Dendritic cell treated with granulocyte-macrophage colony-stimulating factor and Interleukin-4, amounts not matched to agents 40 ng/mL and 50 ng/mL, for 4 days (primary cell): Measurements from ENCODE around the gene PEAR1.
A peak's percentile ranks its signal among the peaks of the same experiment; 100 is the strongest.

Source experiments
- H3K27ac Mint-ChIP-seq: one replicate; pipeline ENCODE4 v1.8.0; 2022; ENCODE audit warnings: mild to moderate bottlenecking, mixed read lengths
- H3K27me3 Mint-ChIP-seq: one replicate; pipeline ENCODE4 v1.8.0; 2022; ENCODE audit warnings: mild to moderate bottlenecking, mixed read lengths
- H3K36me3 Mint-ChIP-seq: one replicate; pipeline ENCODE4 v1.8.0; 2022; ENCODE audit warnings: low read depth, mixed read lengths
- H3K4me1 Mint-ChIP-seq: one replicate; pipeline ENCODE4 v1.8.0; 2022; ENCODE audit warnings: low read depth, mixed read lengths
- H3K4me3 Mint-ChIP-seq: one replicate; pipeline ENCODE4 v1.8.0; 2022; ENCODE audit warnings: mild to moderate bottlenecking, moderate library complexity, mixed read lengths
- H3K9me3 Mint-ChIP-seq: one replicate; pipeline ENCODE4 v1.8.0; 2022; ENCODE audit warnings: mixed read lengths
- intact Hi-C: fragments of 100-400 bp; cut with micrococcal nuclease; formaldehyde crosslinking; loops from one replicate; pipeline ENCODE4 v1.15.0; 2022

PEAR1 gene, protein sequence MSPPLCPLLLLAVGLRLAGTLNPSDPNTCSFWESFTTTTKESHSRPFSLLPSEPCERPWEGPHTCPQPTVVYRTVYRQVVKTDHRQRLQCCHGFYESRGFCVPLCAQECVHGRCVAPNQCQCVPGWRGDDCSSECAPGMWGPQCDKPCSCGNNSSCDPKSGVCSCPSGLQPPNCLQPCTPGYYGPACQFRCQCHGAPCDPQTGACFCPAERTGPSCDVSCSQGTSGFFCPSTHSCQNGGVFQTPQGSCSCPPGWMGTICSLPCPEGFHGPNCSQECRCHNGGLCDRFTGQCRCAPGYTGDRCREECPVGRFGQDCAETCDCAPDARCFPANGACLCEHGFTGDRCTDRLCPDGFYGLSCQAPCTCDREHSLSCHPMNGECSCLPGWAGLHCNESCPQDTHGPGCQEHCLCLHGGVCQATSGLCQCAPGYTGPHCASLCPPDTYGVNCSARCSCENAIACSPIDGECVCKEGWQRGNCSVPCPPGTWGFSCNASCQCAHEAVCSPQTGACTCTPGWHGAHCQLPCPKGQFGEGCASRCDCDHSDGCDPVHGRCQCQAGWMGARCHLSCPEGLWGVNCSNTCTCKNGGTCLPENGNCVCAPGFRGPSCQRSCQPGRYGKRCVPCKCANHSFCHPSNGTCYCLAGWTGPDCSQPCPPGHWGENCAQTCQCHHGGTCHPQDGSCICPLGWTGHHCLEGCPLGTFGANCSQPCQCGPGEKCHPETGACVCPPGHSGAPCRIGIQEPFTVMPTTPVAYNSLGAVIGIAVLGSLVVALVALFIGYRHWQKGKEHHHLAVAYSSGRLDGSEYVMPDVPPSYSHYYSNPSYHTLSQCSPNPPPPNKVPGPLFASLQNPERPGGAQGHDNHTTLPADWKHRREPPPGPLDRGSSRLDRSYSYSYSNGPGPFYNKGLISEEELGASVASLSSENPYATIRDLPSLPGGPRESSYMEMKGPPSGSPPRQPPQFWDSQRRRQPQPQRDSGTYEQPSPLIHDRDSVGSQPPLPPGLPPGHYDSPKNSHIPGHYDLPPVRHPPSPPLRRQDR

GRCh38 chr1:156893048-156893953 is at the start of gene PEAR1:
Gene PEAR1 (plus strand): TSS chr1:156893718. CDS start chr1:156903927, 10,209 bp downstream.
- Mint-ChIP-seq H3K4me1 (peaks cover 17% of the 10 kb centered on the region), H3K9me3 (no peaks in the 10 kb centered on the region), H3K36me3 (no peaks in the 10 kb centered on the region), H3K4me3 (peak within 1 kb of the TSS; percentile 60), H3K27ac (no peak within 1 kb of the TSS), H3K27me3 (peaks cover 75% of the 10 kb centered on the region)
- intact Hi-C loops, result no loop called here

GRCh38 chr1:156844102-156844501 is 49.4 kb upstream of the PEAR1 start:
- H3K9me3 Mint-ChIP-seq, result no peaks in the 10 kb centered on the region
- no peak overlapping the region for H3K4me3 Mint-ChIP-seq
- intact Hi-C loops, result no loop called here
- peaks cover 20% of the 10 kb centered on the region for H3K4me1 Mint-ChIP-seq
- peaks cover 92% of the 10 kb centered on the region for H3K27me3 Mint-ChIP-seq
- no peak overlapping the region for H3K27ac Mint-ChIP-seq
- H3K36me3 Mint-ChIP-seq, result no peaks in the 10 kb centered on the region

- H3K27ac Mint-ChIP-seq, result no peak overlapping the region
- peaks cover 92% of the 10 kb centered on the region for H3K27me3 Mint-ChIP-seq
- H3K9me3 Mint-ChIP-seq, result no peaks in the 10 kb centered on the region
- no peaks in the 10 kb centered on the region for H3K36me3 Mint-ChIP-seq
- intact Hi-C loops, result no loop called here
- peaks cover 20% of the 10 kb centered on the region for H3K4me1 Mint-ChIP-seq
- no peak overlapping the region for H3K4me3 Mint-ChIP-seq
Observed at GRCh38 chr1:156844638-156845037, 48.9 kb upstream of the PEAR1 start.

GRCh38 chr1:156845055-156845952 is 48.2 kb upstream of the PEAR1 start:
- Mint-ChIP-seq H3K27ac (no peak overlapping the region), H3K9me3 (no peaks in the 10 kb centered on the region), H3K27me3 (peaks cover 92% of the 10 kb centered on the region), H3K4me1 (peaks cover 20% of the 10 kb centered on the region), H3K4me3 (no peak overlapping the region), H3K36me3 (no peaks in the 10 kb centered on the region)
- intact Hi-C loops, result no loop called here

GRCh38 chr1:156845953-156846545 is 47.5 kb upstream of the PEAR1 start:
- H3K27ac Mint-ChIP-seq, result no peak overlapping the region
- H3K27me3 Mint-ChIP-seq, result peaks cover 85% of the 10 kb centered on the region
- H3K4me1 Mint-ChIP-seq, result peaks cover 20% of the 10 kb centered on the region
- no peaks in the 10 kb centered on the region for H3K9me3 Mint-ChIP-seq
- H3K36me3 Mint-ChIP-seq, result no peaks in the 10 kb centered on the region
- H3K4me3 Mint-ChIP-seq, result no peak overlapping the region
- intact Hi-C loops, result no loop called here

GRCh38 chr1:156846643-156847042 is 46.9 kb upstream of the PEAR1 start:
- H3K36me3 Mint-ChIP-seq, result no peaks in the 10 kb centered on the region
- intact Hi-C loops, result no loop called here
- H3K4me1 Mint-ChIP-seq, result peaks cover 20% of the 10 kb centered on the region
- H3K9me3 Mint-ChIP-seq, result no peaks in the 10 kb centered on the region
- H3K27ac Mint-ChIP-seq, result no peak overlapping the region
- peaks cover 86% of the 10 kb centered on the region for H3K27me3 Mint-ChIP-seq
- no peak overlapping the region for H3K4me3 Mint-ChIP-seq

DNA sequence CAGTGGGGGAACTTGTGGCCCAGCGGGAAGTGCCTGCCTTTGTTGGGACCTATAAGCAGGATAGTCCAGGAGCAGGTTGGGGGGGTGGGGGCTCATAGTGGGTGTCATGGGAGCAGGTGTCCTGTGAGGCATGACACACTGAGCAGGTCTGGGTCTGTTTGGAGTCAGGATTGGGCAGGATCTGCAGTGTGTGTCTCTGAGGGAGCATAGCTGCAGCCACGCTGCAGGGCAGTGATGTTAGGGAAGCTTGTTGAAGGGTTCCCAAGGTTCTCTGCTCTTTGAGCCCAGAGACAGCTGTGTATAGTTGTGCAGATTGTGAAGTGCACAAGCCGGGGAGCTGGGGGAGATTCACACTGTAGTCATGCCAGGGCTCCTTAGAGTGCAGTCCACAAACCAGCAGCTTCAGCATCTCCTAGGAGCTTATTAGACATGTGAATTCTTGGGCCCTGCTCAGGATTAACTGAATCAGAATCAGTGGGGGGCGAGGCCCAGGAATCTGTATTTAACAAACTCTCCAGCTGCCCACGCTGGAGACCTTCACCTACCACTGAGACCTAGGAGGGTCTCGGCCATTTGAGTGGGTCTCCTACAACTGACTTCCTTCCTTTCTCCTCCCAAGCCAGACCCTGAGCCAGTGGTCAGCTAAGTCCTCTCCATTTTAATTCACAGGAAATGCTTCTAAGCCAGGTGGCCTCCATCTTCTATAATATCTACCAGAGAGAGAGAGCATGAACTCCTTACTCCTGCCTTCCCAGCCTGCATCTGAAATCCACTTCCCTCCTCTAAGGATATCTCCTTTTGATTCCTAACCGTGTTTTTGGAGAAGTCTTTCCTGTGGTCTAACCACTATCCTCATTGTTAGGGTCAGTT is 45.7 kb upstream of the PEAR1 start:
- peaks cover 81% of the 10 kb centered on the region for H3K27me3 Mint-ChIP-seq
- intact Hi-C loops, result no loop called here
- no peaks in the 10 kb centered on the region for H3K9me3 Mint-ChIP-seq
- H3K27ac Mint-ChIP-seq, result no peak overlapping the region
- H3K4me1 Mint-ChIP-seq, result peaks cover 17% of the 10 kb centered on the region
- H3K36me3 Mint-ChIP-seq, result no peaks in the 10 kb centered on the region
- no peak overlapping the region for H3K4me3 Mint-ChIP-seq

DNA sequence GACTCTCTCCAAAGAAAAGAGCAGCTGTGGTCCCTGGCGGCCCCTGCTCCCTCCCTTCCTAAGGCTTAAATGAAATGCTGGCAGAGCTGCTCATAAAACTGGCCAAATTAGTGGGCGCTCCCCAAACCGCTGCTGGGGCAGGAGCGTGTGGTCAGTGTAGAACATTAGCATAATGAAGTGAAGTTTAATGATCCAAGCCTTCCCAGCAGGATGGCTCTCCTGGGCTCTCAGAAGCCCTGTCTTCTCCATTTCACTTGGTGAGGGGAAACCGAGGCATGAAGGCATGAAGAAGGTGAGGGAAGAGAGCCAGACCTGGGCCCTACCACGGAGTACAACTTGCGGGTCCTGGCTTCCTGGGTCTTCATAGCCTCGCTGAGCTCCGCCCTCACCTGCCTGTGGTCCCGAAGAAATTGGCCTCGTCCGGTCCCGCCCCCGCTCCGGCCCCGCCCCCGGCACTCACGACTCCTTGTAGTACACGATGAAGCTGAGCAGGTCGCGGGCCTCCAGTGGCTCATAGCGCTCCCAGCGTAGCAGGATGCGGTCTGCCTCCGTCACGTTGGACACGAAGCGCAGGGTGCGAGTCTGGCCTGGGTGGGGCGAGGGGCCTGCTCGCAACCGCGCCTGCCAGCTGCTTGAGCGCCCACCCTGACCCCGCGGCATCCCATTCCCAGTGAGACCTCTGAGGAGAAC is 44.9 kb upstream of the PEAR1 start:
- Mint-ChIP-seq H3K9me3 (no peaks in the 10 kb centered on the region), H3K27me3 (peaks cover 81% of the 10 kb centered on the region), H3K4me3 (no peak overlapping the region), H3K4me1 (peaks cover 10% of the 10 kb centered on the region), H3K36me3 (no peaks in the 10 kb centered on the region), H3K27ac (no peak overlapping the region)
- intact Hi-C loops, result no loop called here

- H3K27ac Mint-ChIP-seq, result no peak overlapping the region
- H3K9me3 Mint-ChIP-seq, result no peaks in the 10 kb centered on the region
- H3K4me3 Mint-ChIP-seq, result no peak overlapping the region
- intact Hi-C loops, result no loop called here
- no peaks in the 10 kb centered on the region for H3K36me3 Mint-ChIP-seq
- H3K27me3 Mint-ChIP-seq, result peaks cover 81% of the 10 kb centered on the region
- H3K4me1 Mint-ChIP-seq, result peaks cover 10% of the 10 kb centered on the region
Observed at GRCh38 chr1:156849151-156849496, 44.4 kb upstream of the PEAR1 start.

- intact Hi-C loops, result no loop called here
- H3K4me1 Mint-ChIP-seq, result peaks cover 6% of the 10 kb centered on the region
Observed at GRCh38 chr1:156851779-156852417, 41.6 kb upstream of the PEAR1 start.

GRCh38 chr1:156852418-156852874 is 41.1 kb upstream of the PEAR1 start:
- Mint-ChIP-seq H3K27me3 (peaks cover 66% of the 10 kb centered on the region), H3K27ac (no peak overlapping the region)

More at GRCh38 chr1:156851779-156852417, 41.6 kb upstream of the PEAR1 start:
- no peaks in the 10 kb centered on the region for H3K36me3 Mint-ChIP-seq
- peaks cover 66% of the 10 kb centered on the region for H3K27me3 Mint-ChIP-seq
- H3K4me3 Mint-ChIP-seq, result no peak overlapping the region
- H3K9me3 Mint-ChIP-seq, result no peaks in the 10 kb centered on the region
- no peak overlapping the region for H3K27ac Mint-ChIP-seq

More at GRCh38 chr1:156852418-156852874, 41.1 kb upstream of the PEAR1 start:
- Mint-ChIP-seq H3K9me3 (no peaks in the 10 kb centered on the region), H3K36me3 (no peaks in the 10 kb centered on the region), H3K4me3 (no peak overlapping the region), H3K4me1 (peaks cover 7% of the 10 kb centered on the region)
- intact Hi-C loops, result no loop called here
